GM12801 (cell line): ENCODE measurements around the gene C3orf52.

ENCODE experiments used
- TF ChIP-seq, protein P1 (sequence below): IDR thresholded peaks from one replicate; pipeline ENCODE4 v1.5.1; 2011; ENCODE audit warnings: control low read depth; ENCODE audit not compliant: insufficient read length; ENCODE audit errors: extremely low read depth

Gene C3orf52

DNA sequence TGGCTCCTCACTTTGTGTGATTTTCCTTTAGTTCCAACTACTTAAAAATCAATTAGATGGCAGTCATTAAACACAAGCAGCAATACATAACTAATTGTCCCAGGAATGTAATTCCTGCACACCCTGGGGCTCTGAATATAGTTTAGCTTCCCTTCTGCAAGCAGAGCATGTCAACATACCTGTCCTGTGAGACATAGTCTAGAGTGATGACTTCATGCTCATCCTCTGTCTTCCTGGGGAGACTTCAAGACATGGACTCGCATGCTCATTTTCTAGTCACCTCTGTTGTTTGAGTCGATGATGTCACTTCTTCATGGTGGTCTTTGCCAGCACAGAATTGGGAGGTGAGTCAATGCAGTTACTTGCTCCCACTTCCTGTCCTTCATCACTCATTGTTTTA is 15.7 kb downstream of the C3orf52 start:
- TF ChIP-seq, protein P1, sequence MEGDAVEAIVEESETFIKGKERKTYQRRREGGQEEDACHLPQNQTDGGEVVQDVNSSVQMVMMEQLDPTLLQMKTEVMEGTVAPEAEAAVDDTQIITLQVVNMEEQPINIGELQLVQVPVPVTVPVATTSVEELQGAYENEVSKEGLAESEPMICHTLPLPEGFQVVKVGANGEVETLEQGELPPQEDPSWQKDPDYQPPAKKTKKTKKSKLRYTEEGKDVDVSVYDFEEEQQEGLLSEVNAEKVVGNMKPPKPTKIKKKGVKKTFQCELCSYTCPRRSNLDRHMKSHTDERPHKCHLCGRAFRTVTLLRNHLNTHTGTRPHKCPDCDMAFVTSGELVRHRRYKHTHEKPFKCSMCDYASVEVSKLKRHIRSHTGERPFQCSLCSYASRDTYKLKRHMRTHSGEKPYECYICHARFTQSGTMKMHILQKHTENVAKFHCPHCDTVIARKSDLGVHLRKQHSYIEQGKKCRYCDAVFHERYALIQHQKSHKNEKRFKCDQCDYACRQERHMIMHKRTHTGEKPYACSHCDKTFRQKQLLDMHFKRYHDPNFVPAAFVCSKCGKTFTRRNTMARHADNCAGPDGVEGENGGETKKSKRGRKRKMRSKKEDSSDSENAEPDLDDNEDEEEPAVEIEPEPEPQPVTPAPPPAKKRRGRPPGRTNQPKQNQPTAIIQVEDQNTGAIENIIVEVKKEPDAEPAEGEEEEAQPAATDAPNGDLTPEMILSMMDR: no peak

GRCh38 chr3:112104774-112105173 is 18.6 kb downstream of the C3orf52 start:
- TF ChIP-seq, protein P1: no peak

GRCh38 chr3:112109322-112109721 is 23.1 kb downstream of the C3orf52 start:
- TF ChIP-seq, protein P1: no peak

DNA sequence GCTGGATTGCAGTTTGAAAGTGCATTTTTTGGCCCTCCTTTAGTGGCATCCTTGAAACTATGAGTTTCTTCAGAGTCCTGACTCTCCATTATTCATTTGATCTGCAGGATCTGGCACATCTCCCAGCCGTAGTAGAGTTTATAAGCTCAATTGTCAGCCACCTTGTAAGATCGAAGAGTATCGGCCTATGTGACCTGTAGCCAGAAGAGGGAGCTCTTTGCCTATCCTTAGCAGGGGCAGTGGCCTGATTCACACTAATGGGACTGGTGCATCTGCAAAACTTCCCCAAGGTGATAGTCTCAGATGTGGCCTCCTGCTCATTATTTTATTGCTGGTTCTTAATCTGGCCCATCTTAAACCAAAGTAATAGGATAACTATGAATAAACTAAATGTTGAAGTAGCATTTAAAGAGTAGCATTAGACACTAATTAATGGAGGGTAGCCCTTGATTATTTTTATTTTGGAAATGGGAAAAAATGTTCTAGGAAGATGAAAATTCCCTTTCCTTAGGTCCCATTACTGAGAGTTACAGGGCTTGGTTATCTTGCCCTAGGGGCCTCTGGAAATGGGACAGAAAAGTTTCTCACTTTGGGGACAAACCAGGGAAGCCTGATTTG is 25.7 kb downstream of the C3orf52 start:
- TF ChIP-seq, protein P1: peak; percentile 42

DNA sequence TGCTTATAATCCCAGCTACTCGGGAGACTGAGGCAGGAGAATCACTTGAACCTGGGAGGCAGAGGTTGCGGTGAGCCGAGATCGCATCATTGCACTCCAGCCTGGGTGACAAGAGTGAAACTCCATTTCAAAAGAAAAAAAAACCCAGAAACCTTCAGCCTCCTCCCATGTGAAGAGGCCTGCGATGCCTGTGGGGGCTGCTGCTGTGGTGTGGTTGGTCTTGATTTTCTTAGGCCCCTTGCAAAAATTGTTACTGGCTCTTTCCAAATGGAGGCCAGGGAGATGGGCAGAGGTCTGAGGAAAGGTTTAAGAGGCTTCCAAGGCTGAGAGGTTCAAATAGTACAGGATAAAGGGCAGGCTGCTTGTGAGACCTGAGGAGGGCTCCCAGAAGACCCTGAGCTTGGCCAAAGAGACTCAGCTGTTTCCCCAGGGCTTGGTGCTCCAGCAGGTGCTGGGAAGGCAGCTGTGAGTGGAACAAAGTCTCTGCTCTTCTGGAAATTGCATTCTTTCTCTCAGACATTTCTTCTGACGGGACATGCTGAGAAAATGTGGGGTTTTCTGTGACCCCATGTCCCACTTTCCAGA is 28.5 kb downstream of the C3orf52 start:
- TF ChIP-seq, protein P1: no peak

DNA sequence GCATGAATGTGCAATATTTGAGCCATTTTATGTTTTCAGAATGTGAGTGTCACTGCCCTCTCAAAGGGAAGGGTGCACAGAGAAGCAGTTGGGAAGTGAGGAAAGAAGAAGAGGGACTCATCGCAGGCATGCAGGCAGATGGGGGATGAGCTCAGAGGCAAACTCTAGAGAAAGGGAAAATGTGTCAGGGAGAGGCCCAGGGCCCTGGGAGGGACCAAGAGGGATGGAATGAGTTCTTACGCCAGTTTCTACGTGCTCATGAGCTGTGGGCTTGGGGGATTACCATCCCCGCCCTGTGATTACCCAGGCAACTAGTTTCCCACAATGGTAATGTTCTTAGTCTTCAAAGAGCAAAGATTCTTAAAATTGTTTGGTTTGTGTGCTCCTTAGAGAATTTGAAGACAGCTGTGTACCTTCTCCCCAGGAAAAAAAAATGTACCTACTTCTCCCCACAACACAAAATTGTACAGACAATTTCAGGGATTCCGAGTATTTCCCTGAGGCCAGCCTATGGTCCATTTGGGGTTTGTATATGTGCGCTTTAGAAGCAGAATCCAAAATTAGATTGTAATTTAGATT is 29.1 kb downstream of the C3orf52 start:
- TF ChIP-seq, protein P1: no peak

DNA sequence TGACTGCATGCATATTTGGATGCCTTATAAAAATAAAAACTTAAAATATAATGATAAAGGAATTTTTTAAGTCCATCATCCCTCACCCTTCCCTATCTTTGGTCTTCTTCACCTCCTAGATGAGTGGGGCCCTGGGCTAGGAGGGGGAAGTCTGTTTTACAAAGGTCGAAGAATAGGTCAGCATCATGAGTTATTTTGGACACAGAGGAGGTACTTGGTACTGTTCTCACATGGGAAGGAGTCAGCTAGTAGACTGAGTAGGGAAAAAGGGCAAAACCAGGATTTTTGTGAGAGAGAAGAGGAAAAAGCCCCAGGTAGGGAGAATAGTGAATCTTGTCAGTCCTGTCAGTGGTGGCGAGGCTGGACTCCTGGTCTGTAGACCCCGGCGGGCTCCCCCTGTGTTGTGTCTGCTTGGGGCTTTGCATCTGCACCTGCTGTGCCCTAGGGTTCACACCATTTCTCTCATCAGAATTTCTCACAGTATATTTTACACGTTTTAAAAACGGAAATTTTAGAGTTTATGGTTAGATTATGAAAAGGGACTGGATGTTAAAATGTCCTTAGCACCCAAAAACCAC is 29.7 kb downstream of the C3orf52 start:
- TF ChIP-seq, protein P1: no peak
